Mammary epithelial cell (primary cell): Measurements from ENCODE around the gene KLC1.

Experiments used
- CTCF ChIP-seq, 2 donors: IDR thresholded peaks in 1 of 2; conservative IDR thresholded peaks in 1 of 2; 2 replicates each; pipeline ENCODE4 v1.5.1; 2011 to 2012; ENCODE audit warnings: inconsistent platforms in 2 of 2, low read length in 2 of 2, mild to moderate bottlenecking in 2 of 2, control low read depth in 1 of 2, low read depth in 1 of 2; ENCODE audit not compliant: insufficient read depth in 1 of 2; ENCODE audit errors: extremely low read depth in 1 of 2
- EZH2 ChIP-seq: IDR thresholded peaks from 2 replicates; pipeline ENCODE4 v1.6.1; 2012; ENCODE audit warnings: low read length, inconsistent platforms, borderline replicate concordance

GRCh38 chr14:103593577-103593976 lies 35.4 kb upstream of the KLC1 start:
- TF ChIP-seq CTCF (conservative IDR thresholded peaks at IDR 0.05 in 1 of 2, IDR thresholded peaks at IDR 0.05 in 1 of 2; ENCODE audit: extremely low read depth in 1 of 2, insufficient read depth in 1 of 2, low read depth in 1 of 2, low read length in 2 of 2) = no peak
- no peak for TF ChIP-seq EZH2
